T47D (cell line): ENCODE data around the gene PPHLN1.

Experiments used
- DNase-seq, 2 experiments: peaks; one replicate each; pipeline versions ENCODE4 v3.0.0 to v3.0.0-alpha.2; 2011 to 2012; ENCODE audit warnings: low read depth in 1 of 2, low spot score in 1 of 2
- JUND ChIP-seq: IDR thresholded peaks from 2 replicates; pipeline ENCODE4 v1.6.1; 2012; ENCODE audit warnings: low read depth
- in situ Hi-C: cut with HindIII; loops from 2 replicates; pipeline ENCODE4 v1.10.0; 2016; ENCODE audit warnings: low sequenced_read_pairs, low pct_unique_long_range_greater_than_20kb

The PPHLN1 gene

DNA sequence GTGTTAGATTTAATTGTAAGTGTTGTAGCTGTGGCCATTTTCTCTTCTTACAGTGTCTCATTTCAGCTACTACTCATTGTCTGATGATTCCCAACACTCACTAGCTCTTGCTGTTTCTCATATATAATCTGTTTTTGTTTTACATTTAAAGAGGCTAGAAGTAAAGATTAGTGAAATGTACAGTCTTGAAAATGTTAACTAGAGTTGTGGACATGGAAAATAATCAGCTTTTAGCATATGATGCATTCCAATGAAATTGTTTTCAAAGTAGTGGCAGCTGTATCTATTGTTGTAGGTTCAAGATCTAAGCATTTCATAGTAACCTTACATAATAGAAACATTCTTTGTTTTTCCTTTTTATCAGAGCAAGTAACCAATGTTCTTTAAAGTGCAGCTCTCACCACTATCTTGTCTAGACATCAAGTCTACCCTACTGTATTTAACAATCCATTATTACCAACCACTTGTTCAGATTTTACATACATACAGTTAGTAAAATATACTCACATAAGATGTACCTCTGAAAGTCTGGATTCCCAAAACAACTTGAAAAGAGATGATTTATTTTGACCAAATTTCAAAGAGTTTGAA, 76.9 kb downstream of the PPHLN1 start:
- no peak for TF ChIP-seq JUND
- in situ Hi-C loops: no loop called here
- no peak for DNase-seq

DNA sequence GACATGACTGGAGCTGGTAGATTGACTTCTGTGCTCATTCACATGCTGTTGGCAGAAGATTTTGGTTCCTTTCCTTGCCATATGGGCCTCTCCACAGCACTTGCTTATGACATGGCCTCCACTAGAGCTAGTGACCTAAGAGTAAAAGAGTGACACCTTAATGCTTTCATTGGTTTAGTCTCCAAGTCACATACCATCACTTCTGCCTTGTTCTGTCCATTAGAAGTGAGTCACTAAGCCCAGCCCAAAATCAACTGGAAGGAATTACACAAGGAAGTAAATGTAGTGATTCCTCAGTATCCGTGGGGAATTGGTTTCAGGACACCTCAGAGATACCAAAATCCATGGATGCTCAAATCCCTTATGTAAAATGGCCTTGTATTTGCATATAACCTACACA, 81.3 kb downstream of the PPHLN1 start:
- DNase-seq: no peak
- in situ Hi-C loops: no loop called here
- TF ChIP-seq JUND: no peak

DNA sequence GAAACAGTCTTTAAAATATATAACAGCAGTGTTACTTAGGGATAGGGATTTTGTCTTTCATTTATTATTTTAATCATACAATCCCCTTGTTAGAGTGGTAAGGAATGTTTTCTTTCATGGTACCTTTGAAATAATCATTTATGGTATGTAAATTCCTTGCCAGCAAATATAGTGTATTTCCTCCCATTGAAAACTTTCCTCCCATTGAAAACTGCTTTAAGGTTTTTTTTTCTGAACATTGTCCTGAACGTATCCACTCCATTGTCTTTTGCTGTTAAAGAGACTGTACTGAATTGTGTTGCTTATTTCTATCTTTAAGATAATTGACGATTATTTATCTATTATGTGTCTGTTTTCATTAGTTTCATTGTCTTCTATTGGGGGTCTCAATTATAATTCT, 83.5 kb downstream of the PPHLN1 start:
- TF ChIP-seq JUND: no peak
- DNase-seq: no peak
- in situ Hi-C loops: no loop called here

DNA sequence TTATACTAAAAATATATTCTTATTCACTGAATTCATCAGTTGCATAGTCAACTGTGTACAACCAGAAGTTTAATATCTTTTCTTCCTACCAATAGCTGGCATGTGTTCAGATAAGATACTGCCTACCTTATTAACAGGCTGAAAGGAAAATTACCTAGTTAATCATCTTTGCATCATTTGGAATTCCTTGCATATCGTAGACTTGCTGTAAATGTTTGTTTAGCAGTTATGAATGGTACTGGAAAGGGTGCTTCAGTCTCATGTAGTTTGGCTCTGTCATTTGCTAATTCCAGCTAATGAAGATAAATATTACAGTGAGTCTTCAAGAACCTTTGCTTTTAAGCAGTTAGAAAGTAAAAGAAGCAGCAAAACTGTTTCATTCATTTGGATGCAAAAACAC, 84.4 kb downstream of the PPHLN1 start:
- in situ Hi-C loops: no loop called here
- DNase-seq: no peak
- TF ChIP-seq JUND: no peak

DNA sequence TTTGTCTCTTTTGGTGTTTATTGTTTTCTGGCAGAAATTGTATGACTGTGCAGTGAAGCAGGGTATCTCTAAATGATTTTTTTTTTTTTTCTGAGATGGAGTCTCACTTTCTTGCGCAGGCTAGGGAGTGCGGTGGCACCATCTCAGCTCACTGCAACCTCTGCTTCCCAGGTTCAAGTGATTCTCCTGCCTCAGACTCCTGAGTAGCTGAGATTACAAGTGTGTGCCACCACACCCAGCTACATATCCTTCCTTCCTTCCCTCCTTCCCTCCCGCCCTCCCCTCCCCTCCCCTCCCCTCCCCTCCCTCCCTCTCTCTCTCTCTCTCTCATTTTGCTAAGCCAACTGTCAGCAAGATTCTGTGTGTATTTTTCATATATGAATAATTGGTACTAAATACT, 94.4 kb downstream of the PPHLN1 start:
- DNase-seq: no peak
- no peak for TF ChIP-seq JUND
- in situ Hi-C loops: no loop called here

DNA sequence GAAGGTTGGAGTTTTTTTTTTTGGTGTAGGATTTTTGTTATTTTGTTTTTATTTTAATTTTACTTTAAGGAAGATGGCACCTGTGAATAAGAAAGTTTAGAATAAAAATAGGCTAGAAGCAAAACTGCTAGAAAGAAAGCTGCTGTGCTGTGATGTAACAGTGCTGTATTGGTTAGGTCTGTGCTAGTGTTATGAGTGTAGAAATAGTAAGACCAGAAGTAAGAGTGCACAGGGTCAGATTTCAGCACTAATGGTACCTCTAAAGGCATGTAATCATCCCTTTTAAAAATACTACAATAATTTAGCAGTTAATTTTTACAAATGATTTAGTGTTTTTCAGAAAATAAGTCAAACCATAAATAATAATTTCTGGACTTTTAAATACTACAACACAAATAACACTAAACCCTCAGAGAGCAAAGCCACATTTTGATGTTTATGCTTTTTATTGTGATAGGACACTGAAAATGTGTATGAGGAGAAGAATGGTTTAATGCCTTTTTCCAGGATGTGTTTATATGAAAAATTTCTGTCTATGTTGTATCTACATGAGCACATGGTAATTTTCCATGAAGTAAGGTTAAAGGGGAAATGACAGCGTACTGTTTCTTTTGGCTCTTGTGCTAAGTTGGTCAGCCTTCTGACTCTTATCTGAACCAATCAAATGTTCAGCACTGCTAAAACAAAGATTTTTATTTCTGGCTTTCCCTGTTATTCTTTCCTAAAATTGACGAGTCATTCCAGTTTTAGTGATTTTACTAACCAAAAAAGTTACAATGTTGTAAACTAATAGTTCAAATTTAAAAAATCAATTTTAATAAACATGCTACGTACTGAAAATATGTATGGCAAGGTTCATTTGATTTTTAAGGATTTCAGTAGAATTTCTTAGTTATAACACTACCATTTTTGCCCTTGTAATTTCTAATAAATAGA, 96.1 kb downstream of the PPHLN1 start:
- DNase-seq: no peak
- TF ChIP-seq JUND: no peak
- in situ Hi-C loops: no loop called here

DNA sequence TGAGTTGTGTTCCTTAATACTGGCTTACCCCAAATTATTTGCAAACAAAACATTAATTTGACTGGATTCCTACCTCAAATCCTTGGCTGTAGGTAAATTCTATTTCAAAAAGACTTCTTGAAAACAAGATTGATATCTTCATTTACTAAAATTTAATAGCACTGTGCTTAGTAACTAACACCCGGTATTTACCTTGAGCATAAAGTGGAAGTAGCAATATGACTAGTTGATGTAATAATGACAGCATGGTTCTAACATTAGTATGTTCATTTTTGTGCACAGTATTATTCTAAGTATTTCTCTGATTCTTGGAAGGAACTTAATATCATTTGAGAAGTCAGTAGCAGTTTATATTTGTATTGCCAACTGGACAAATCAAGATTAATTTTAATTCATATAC, 96.8 kb downstream of the PPHLN1 start:
- no peak for DNase-seq
- in situ Hi-C loops: no loop called here
- no peak for TF ChIP-seq JUND

DNA sequence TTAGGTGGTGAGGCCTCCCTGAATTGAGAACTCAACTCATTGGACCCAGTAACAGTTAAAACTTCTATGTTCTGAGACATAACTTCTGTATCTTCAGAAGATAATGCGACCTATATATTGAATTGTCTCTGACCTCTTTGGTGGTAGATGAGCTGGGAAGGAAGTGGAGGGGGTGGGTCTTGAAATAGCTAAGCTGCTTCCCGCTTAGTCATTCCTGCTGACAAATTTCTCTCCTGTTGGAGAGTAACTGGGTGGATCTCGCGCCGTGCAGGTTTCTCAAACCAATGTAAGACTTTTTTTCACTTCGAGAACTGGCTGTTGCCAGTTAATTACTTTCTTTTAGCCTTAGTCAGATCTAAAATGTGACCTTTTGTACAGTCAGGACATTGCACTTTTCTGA, 100.8 kb downstream of the PPHLN1 start:
- in situ Hi-C loops: no loop called here
- no peak for TF ChIP-seq JUND
- DNase-seq: no peak

DNA sequence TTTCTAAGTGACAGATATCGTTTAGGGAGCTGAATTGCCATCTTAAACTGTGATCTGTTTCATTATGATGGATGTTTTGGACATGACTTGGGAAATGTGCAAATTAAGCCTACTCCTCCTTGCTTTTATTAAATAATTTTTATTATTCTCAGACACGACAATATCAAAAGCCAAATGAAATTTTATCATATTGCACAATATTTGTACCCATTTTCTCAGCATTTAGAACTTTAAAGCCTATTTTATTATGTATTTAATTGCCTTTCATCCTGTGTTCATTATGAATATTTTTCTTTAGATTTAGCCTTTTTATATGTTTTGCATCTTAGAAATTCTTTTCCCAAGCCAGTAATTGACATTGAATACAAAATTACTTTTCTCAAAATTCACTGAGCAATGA, 102.9 kb downstream of the PPHLN1 start:
- in situ Hi-C loops: no loop called here
- no peak for TF ChIP-seq JUND
- DNase-seq: no peak

DNA sequence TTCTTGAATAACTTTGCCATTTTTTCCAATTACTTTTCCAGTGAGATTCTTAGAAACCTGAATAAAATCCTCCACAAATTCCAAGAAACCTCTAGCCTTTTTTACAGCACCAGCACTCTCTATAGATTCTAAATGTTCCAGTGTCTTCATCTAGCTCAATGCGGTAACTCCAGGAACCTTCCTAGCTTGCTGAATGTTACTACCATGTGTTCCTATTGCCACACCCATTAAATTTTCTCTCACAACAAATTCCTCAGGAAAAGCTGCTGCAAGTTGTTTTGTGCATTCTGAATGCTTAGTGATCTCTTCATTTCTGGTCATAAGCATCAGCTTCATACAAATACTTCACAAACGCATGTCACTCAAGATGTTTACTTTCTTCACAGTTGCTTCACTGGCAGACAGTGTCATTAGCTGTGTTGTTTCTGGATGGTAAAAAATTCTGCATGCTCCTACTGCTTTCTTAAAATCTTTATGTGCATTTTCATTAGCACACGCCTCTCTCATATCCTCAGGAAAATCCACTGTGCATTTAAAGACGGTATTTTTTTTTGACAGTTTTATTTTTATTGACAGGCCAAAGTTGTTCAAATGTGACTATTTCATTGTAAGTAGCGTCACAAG, 106.7 kb downstream of the PPHLN1 start:
- in situ Hi-C loops: no loop called here
- DNase-seq: no peak
- TF ChIP-seq JUND: no peak

DNA sequence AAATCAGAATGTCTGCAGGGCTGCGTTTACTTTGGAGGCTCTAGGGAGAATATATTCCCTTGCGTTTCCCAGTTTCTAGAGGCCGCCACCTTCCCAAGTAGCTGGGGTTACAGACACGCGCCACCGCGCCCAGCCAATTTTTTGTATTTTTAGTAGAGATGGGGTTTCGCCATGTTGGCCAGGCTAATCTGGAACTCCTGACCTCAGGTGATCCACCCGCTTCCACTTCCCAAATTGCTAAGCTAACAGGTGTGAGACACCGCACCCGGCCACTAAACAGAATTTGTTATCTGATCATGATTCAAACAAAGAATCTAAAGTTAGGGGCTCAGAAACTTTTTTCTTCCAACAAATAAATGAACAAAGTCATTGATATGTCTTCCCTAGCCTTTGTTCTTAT, 114.6 kb downstream of the PPHLN1 start:
- TF ChIP-seq JUND: no peak
- in situ Hi-C loops: no loop called here
- no peak for DNase-seq

DNA sequence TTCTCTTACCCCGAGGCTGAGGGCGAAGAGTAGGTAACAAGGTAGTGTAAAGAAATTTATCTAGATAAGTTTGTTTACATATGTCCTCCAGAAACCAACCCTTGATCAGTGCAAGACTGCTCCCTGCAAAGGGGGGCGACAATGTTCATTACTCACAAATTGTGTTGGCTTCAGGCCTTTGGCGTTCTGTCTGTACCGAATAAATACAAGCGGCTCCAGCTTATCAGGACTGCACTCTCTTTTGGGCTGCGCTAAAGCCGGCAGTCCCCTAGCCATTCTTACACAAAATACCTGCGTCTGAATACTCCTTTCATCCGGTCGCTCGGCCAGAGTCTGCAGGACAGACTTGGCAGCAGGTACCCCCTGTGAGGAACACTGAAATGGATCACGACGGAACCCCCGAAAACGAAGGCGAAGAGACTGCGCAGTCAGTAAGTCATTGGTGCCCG, 116.4 kb downstream of the PPHLN1 start:
- DNase-seq: no peak
- in situ Hi-C loops: no loop called here
- no peak for TF ChIP-seq JUND

DNA sequence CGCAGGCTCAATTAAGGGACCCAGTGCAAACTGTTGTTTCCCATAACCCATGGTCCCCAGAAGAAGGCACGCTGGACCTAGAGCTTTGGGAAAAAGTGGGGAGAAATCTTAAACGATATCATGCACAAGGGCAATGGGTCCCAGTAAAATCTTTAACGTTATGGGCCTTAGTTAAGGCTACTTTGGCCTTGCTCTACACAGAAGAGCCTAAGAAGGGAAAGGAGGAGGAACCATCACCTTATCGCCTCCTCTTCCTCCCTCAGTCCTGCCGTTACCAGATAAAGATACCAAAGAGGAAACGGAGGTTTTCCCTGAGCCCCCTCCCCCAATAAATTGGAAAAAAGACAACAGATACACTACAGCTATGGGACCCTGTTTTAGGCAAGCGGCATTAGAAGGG, 116.9 kb downstream of the PPHLN1 start:
- DNase-seq: no peak
- in situ Hi-C loops: no loop called here
- no peak for TF ChIP-seq JUND
